ENCODE data around the gene TINAGL1.

Gene TINAGL1

GRCh38 chr1:31568895-31569595, 7.3 kb upstream of the TINAGL1 start:
- no peak for TF ChIP-seq CTCF (conservative IDR thresholded peaks at IDR 0.05; ENCODE audit: low read depth, low read length)
- no peak overlapping the region for H3K4me3 ChIP-seq (ENCODE audit: low read depth, low read length)
- DNase-seq (ENCODE audit: low read depth), result no peak

- no peak for TF ChIP-seq CTCF (conservative IDR thresholded peaks at IDR 0.05; ENCODE audit: low read depth, low read length)
- no peak for DNase-seq (ENCODE audit: low read depth)
These were observed 6.6 kb upstream of the TINAGL1 start for GRCh38 chr1:31569596-31570173.

GRCh38 chr1:31570228-31570627, 6.1 kb upstream of the TINAGL1 start:
- no peak for DNase-seq (ENCODE audit: low read depth)
- H3K4me3 ChIP-seq (ENCODE audit: low read depth, low read length), result no peak overlapping the region
- no peak for TF ChIP-seq CTCF (conservative IDR thresholded peaks at IDR 0.05; ENCODE audit: low read depth, low read length)

More at GRCh38 chr1:31569596-31570173, 6.6 kb upstream of the TINAGL1 start:
- H3K4me3 ChIP-seq (ENCODE audit: low read depth, low read length), result no peak overlapping the region

- TF ChIP-seq CTCF (conservative IDR thresholded peaks at IDR 0.05; ENCODE audit: low read depth, low read length), result no peak
- DNase-seq (ENCODE audit: low read depth), result peak; percentile 45
- H3K4me3 ChIP-seq (ENCODE audit: low read depth, low read length), result no peak overlapping the region
These were observed 5.4 kb upstream of the TINAGL1 start for GRCh38 chr1:31570906-31571305.

GRCh38 chr1:31571340-31572295, 4.7 kb upstream of the TINAGL1 start:
- no peak for TF ChIP-seq CTCF (conservative IDR thresholded peaks at IDR 0.05; ENCODE audit: low read depth, low read length)
- H3K4me3 ChIP-seq (ENCODE audit: low read depth, low read length), result no peak overlapping the region
- DNase-seq (ENCODE audit: low read depth), result no peak

GRCh38 chr1:31572323-31573104, 3.8 kb upstream of the TINAGL1 start:
- no peak for TF ChIP-seq CTCF (conservative IDR thresholded peaks at IDR 0.05; ENCODE audit: low read depth, low read length)
- peak; percentile 52 for DNase-seq (ENCODE audit: low read depth)

More at GRCh38 chr1:31572323-31573104, 3.8 kb upstream of the TINAGL1 start:
- no peak overlapping the region for H3K4me3 ChIP-seq (ENCODE audit: low read depth, low read length)
